ENCODE measurements around the gene CLTB.

Gene CLTB

DNA sequence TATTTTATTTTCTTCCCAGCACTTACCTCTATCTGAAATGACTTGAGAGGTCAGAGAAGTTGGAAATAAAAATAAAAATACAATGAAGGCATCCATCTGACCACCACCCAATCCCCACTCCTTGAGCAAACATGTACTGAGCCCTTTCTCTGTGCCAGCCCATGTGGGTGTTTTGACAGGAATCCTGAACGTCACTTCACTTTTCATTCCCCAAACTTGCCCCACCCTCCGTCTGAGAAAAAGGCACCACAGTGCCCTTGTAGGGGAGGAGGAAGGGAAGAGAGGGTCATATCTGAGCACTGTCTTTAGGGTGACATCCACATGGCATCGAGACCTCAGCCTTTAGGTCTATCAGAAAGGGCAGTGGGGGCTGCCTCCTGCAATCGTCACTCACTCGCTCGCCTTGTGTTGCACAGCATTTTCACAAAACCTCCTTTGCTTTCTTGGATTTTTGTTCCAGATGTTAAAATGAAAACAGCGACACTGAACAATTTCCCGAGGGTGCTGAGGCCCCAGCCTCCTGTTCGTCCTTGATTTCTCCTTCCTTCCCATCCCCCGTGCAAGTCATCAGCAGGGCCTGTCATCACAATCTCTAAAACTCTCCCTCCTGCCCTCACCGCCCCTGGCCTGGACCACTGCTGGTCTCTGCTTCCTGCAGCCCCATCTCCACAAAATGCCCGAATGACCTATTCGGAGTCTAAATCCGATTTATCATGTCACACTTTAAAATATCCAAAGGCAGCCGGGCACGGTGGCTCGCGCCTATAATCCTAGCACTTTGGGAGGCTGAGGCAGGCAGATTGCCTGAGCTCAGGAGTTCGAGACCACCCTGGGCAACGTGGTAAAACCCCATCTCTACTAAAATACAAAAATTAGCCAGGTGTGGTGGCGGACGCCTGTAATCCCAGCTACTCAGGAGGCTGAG lies 14.8 kb downstream of the CLTB start:
- DNase-seq (ENCODE audit: low spot score), result no peak

DNA sequence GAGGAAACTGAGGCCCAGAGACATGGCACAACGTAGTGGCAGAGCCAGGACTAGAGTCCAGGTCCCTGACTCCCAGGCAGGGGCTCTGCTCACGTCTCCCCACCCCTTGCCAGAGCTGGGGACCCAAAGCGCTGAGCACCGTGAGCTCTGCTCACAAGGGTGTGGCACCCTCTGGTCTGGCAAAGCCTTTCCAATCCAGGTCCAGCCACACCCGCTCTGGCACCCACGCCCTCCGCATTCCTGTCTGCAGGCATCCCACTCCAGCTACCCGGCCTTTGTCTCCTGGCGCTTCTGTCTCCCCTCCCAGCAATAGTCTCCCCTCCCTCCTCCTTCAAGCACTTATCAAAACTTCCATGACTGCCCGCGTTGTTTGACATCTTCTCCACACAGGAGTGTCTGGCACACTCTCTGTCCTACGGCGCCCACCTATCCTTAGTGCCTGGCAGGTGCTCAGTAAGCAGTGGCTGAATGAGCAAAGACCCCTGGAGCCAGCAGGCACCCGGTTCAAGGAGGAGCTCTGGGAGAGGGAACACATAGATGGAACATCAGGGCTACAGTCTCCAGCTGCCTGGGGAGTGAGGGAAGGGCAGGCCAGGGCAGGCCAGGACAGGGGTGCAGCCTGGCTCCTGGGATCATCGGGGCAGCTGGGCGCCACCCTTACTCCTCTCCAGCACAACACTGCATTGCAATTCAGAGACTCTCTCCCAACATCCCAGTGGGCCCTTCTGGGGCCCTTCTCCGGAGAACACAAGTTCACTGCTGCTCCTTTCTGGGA lies 15.8 kb downstream of the CLTB start:
- no peak for DNase-seq (ENCODE audit: low spot score)

DNA sequence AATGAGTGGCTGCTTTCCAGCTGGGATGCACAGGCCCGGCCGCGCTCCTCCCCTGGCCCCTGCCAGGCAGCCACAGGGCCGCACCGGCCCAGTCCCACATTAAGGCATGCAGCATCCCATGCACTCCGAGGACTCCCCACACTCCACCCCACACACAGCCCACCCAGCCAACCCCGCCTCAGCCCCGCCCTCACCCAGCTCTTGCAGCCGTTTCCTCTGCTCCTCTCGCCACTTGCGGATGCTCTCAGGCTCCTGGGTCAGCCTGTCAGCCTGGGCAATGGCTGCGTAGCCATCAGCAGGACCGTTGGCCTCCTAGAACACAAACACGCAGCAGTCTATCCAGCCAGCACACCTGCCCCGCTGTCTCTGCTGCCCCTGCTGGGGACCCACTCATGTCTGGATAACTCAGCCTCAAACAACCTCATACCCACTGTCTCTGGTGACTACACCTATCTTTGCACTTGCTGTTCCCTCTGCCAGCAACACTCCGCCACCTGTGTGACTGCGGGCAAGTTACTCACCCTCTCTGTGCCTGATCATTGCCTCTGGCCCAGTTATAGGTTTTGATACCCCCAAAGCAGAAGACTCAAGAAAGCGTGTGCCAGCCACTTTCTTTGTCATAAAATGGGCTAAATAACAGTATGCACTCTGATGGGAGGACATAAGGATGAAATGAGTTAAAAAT lies 18.5 kb downstream of the CLTB start:
- no peak for DNase-seq (ENCODE audit: low spot score)

DNA sequence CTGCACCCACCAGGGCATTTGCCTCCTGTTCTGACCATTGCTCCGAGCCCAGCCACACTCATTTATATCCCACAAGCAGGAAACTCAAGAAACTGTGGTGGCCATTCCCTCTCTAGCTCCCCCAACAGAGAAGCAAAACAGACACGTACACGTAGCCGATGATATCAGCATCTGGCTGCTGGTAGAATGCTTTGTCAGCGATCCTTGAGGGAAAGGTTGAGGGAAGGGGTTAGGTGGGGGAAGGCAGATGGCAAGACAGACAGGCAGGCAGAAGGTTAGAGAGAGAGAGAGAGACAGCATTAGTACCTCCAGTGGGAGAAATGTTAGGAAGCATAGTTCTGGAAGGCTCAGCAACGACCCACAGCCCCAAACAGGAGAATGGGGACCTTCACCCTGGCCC lies 20.0 kb downstream of the CLTB start:
- no peak for DNase-seq (ENCODE audit: low spot score)

DNA sequence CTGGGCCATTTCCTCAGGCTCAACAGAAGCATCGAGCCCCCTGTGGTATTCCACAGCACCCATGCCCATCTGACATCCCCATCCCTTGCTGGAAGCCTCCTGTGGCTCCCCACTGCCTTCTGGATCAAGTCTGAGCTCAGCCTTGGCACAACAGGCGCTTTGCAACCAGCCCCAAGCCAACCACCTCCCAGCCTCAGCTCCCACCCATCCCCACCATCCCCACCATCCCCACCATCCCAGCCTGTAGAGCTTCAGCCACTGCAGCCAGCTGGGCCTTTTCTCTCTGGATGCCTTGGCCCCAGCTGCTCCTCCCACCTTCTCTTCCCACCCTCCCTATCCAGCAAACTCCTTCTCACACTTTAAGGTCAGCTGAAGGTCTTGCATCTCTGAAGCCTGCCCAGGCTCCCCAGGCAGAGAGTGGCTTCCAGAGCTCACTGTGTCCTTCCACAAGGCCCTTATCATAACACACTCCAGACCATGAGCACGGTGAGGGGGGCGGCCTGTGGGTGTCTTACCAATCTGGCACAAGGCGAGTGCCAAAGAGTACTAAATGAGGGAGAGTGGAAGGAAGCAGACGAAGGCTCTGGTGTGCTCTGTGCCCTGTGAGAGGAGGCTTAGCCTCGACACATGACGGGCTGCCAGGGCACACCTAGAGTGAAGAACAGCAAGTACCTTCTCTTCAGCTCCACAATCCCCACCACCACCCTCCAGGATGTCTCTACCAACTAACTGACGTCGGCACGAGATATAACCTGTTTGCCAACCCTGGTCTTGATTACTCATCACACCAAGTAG lies 21.3 kb downstream of the CLTB start:
- no peak for DNase-seq (ENCODE audit: low spot score)

DNA sequence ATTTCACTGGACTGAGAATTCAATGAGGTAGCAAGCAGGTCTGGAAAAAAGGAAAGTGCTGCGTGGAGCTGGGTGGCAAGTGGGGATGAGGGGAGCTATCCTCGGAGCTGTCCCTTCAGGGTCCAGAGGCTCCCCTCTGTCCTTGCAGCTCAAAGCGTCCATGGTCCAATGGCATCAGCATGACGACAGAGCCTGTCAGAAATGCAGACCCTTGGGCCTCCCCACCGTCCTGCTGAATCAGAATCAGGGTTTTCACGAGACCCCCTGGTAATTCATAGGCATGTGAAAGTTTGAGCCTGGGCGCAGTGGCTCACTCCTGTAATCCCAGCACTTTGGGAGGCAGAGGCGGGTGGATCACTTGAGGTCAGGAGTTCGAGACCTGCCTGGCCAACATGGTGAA lies 22.2 kb downstream of the CLTB start:
- no peak for DNase-seq (ENCODE audit: low spot score)

DNA sequence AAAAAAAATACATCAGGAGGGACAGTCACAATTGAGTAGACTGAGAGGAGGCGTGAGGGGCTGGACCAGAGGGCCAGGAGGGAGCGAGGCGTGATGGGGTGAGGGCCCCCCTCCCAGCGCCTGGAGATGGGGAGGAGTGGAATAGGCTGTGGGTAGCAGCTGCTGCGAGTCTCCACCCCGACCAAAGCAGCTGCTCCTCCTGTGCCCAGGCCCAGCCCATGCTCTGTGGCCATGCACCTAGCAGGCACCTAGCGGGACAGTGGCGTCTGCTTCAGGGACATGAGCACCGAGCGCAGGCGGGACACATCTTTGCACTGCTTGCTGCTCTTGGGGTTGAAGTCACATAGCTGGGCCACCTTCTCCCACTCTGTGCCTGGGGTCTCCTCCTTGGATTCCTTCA lies 23.8 kb downstream of the CLTB start:
- no peak for DNase-seq (ENCODE audit: low spot score)

DNA sequence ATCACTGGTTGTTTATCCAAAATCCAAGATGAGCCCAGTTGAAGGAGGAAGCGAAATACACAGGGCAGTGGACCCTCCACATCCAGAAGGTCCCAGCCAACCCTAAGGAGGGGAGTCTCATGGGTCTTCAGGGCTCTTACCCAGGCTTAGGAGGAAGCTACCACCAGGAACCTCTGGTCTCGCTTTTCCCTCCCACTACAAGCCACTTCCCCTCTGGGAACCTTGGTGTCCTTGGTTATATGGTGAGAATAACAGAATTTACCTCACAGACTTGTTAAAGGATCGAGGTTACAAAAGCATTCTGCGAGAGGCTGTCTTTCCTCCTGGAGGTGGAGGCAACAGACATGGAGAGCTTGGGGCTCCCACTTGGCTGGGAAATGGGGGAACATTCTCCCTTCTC lies 24.3 kb downstream of the CLTB start:
- no peak for DNase-seq (ENCODE audit: low spot score)

DNA sequence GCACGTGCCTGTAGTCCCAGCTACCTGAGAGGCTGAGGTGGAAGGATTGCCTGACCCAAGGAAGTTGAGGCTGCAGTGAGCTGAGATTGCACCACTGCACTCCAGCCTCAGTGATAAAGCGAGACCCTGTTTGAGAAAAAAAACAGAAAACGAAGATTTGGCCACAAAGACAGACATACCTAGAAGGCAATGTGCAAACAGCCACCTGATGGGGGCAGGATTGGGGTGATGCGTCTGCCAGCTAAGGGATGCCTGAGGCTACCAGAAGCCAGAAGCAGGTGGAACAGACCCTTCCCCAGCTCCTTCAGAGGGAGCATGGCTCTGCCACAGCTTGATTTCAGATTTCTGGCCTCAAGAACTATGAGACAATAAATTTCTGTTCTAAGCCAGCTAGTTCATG lies 24.9 kb downstream of the CLTB start:
- DNase-seq (ENCODE audit: low spot score), result no peak

DNA sequence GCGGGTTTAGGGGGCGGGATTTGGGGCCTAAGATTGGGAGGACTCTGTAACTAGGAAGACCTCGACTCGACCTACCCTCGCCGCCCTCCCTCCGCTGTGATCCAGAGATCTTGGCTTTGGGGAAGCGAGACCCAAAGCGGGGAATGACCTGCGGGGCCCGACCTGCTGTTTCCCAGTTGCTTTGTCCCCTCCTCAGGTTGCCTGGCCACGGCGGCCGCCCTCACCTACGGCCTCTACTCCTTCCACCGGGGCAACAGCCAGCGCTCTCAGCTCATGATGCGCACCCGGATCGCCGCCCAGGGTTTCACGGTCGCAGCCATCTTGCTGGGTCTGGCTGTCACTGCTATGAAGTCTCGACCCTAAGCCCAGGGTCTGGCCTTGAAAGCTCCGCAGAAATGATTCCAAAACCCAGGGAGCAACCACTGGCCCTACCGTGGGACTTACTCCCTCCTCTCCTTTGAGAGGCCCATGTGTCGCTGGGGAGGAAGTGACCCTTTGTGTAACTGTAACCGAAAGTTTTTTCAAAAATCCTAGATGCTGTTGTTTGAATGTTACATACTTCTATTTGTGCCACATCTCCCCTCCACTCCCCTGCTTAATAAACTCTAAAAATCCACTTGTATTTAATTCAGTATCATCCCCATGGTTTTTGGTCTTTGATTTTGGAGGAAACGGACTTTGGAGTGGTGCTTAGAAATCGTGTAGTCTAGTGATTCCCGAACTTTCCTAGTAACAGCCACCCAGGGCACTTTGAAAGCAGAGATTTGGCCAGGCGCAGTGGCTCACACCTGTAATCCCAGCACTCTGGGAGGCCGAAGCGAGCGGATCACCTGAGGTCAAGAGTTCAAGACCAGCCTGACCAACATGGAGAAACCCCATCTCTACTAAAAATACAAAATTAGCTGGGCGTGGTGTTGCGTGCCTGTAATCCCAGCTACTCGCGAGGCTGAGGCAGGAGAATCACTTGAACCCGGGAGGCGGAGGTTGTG lies 26.9 kb downstream of the CLTB start:
- no peak for DNase-seq (ENCODE audit: low spot score)

DNA sequence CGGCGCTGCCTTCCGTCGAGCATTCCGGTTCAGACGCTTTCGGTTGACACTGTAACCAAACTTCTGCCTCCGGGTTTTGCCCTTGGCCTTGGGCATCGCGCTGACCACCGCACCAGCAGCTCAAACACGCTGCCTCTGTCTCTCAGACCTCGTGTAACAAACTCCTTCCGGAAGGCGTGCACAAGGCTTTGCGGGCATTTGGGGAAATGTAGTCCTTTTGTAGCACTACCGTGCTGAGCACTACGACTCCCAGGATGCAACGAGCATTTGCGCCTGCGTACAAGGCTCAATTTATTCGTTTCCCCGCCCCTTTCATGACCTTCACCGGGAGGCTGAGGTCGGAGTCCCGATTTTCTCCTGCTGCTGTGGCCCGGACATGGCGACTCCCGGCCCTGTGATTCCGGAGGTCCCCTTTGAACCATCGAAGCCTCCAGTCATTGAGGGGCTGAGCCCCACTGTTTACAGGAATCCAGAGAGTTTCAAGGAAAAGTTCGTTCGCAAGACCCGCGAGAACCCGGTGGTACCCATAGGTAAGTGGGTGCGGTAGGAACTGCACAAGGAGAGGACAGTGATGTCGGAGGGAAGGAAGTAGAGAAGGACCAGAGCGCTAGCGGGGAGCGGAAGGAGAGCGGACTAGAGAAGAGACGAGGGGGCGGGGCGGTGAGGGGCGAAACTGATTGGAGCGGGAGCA lies 27.8 kb downstream of the CLTB start, which contains the start of the genes HIGD2A and NOP16:
HIGD2A (plus strand) TSS at position 308 of the 691 bp plus-strand sequence; CDS start at position 377, 69 bp downstream.
NOP16 (minus strand) TSS at position 155 of the 691 bp plus-strand sequence; CDS start at position 96, 59 bp downstream.
- DNase-seq (ENCODE audit: low spot score), result peak; percentile 100

DNA sequence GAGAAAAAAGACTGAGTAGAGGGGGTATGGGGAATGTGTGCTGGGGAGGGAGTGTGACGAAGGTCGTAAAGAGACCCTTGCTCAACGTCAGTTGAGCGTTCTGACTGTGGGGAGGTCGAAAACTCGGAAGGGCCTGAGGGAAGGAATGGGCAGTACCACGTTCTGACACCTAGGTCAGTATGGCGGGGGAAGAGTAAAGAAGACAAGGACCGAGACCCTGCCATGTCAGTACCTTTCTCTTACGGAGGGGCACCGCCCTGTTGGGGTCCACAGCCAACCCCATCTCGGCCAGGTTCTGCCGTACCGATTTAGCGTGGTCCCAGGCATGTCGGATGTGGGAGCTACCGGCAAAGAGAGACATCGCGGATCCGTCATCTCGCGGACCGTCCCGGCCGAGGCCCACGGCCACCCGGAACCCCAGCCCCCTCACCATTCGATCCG lies 28.3 kb downstream of the CLTB start:
- no peak for DNase-seq (ENCODE audit: low spot score)

DNA sequence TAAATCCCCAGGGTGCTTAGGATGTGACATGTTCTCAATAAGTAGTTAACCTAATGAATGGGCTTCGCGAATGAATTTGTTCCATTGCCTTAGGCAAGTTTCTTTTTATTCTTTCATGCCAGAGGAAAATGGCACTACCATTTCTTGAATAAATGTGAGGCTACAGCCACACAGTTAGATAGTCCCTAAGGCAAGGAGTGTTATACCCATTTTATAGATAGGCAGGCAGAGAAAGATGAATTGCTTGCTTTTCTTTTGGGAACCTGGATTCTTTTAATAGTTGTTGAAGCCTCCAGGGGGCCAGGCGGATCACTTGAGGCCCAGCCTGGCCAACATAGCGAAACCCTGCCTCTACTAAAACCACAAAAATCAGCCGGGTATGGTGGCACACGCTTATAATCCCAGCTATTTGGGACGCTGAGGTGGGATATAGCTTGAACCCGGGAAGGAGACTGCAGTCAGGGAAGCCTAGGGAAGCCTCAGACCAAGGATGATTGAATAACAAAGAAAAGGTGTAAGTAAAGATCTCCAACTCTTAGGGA lies 28.9 kb downstream of the CLTB start:
- no peak for DNase-seq (ENCODE audit: low spot score)

DNA sequence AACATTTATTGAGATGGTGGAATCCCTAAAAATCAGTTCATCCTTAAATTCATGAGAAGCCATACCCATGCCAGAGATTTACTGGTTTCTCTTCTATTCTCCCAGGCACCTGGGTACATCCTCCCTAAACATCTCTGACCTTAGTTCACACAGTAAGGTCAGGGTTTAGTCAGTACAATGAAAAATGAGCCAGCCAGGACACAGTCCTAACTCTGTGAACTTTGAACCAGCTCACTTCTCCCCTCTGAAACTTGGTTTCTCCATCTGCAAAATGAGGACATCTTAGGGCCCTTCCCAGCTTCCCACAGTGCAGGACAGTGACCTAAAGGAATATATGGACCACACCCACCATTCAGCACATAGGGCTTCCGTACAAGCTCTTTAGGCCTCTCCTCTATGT lies 29.8 kb downstream of the CLTB start:
- no peak for DNase-seq (ENCODE audit: low spot score)

DNA sequence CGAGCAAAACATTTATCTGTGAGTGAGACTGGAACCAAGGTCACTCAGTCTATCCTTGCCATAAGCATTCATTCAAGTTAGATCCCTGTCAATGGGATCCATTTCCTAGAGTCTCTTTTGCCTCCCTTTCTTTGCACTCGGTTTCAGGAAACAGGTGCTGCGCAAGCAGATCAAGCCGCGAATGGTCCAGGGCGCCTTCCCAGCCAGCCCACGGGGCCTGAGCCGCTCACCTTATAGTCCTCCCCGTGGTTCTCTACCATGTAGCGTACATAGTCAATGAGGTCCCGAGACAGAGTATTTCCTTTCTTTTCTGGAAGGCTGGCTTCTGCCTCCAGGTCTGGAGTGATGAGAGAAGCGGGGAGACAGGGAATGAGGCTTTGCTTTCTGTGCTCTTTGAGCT lies 31.3 kb downstream of the CLTB start:
- no peak for DNase-seq (ENCODE audit: low spot score)

DNA sequence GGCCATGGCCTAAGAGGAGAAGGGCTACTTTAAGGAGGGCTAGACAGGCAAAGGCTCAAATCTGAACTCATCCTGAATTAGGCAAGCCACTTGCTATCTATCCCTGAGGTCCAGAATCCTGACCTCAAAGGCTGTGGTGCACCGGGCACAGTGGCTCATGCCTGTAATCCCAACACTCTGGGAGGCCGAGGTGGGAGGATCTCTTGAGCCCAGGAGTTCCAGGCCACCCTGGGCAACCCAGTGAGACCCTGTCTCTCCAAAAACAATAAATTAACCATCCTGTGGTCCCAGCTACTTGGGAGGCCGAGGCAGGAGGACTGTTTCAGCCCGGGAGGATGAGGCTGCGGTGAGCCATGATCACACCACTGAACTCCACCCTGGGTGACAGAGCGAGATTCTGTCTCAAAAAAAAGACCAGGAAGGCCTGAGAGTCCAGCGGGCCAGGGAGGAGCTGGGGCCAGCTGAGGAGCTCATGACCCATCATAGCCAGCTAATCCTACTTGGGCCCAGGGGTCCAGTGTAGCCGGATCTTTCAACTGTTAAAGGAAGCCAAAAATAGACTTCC lies 31.9 kb downstream of the CLTB start:
- no peak for DNase-seq (ENCODE audit: low spot score)

DNA sequence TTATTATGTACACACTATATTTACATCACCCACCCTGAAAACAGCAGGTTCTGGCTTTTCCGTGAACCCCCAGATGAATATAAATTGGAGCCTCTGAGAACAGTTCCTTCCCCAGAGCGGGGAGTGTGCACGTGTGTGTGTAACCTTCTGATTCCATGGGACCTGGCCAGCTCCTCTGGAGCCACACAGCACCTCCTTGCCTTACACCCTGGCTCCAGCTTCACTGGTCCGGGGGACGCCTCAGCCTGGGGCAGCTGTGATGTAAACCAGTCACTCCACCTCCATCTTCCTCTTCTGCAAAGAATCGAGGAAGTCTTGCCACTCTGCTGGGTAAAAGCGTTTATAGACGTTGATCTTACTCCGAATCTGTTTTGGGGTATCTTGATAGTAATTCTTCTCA lies 32.4 kb downstream of the CLTB start:
- no peak for DNase-seq (ENCODE audit: low spot score)

DNA sequence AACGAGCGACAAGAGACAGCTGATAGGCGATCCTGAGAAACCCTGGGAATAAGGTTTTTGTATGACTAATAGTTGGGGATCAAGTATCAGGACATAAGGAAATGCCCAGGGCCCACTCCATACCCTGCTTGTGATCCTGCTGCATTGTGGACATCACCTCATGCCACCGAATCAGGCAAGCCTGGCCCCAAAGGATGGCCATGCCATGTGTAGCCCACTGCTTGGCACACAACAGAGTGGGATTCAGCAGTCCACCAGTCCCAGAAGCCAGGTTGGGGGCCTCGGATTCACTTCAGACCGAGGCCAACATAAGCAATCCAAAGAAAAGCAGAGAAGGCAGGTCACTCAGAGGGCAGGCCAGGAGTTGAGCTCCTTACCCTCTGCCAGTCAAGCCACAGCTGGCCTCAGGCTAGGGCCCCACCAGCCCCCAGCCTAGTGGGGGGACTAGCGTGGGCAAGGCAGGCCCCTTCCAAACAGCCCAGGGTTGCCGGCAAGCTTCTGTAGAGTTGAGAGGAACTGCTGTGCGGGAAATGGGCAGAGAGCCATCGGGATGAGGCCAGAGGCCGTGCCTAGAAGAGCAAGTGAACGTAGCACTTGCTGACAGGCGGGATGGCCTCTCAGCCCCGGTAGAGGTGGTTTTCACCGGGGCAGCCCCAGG lies 33.0 kb downstream of the CLTB start:
- no peak for DNase-seq (ENCODE audit: low spot score)

DNA sequence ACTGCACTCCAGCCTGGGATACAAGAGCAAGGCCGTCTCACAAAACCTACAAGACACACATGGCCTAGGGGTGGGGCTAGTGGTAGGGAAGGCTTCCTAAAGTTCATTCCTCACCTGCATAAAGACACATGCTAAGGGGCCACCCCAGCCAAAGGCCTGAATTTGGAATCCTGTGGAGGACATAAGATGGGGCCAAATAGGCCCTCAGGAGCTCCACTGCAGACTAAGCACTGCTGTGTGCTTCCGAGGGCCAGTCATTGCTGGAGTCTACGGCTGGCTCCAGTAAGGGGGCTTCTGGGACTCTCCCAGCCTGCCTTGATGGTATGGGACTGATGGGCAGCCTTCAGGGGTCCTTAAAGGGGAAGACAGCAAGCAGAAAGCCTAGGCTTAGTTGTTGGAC lies 33.6 kb downstream of the CLTB start:
- DNase-seq (ENCODE audit: low spot score), result no peak

Measured in pons (tissue), 1 donor.